GM18508 (cell line): ENCODE results near the gene ADCY4.

Source experiments
- ATAC-seq: cut with Tn5 transposase; IDR thresholded peaks from one replicate; pipeline ENCODE4 v1.9.1; 2021; ENCODE audit warnings: moderate number of reproducible peaks; ENCODE audit not compliant: insufficient read depth, unreplicated experiment

Gene ADCY4

DNA sequence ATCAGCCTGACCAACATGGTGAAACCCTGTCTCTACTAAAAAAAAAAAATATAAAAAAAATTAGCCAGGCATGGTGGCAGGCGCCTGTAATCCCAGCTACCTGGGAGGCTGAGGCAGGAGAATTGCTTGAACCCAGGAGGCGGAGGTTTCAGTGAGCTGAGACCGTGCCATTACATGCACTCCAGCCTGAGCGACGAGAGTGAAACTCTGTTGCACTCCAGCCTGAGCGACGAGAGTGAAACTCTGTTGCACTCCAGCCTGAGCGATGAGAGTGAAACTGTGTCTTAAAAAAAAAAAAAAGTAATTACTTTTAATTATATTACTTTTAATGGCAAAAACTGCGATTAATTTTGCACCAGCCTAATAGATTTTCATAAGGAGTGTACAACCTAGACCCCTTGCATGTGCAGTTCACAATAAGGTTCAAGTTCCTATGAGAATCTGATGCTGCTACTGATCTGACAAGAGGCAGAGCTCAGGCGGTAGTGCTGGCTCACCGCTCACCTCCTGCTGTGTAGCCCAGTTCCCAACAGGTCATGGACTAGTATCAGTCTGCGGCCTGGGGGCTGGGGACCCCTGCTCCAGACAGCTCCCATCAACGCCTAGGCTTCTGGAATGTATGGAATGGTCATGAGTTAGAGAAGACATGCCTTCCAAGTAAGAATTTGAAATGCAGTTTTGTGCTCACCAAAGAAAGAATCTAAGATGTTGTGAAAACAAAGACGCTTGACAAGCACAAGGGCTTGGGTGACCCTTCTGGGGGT lies 13.5 kb downstream of the ADCY4 start:
- ATAC-seq: no peak

GRCh38 chr14:24317141-24317928 lies 17.5 kb downstream of the ADCY4 start:
- ATAC-seq: no peak

DNA sequence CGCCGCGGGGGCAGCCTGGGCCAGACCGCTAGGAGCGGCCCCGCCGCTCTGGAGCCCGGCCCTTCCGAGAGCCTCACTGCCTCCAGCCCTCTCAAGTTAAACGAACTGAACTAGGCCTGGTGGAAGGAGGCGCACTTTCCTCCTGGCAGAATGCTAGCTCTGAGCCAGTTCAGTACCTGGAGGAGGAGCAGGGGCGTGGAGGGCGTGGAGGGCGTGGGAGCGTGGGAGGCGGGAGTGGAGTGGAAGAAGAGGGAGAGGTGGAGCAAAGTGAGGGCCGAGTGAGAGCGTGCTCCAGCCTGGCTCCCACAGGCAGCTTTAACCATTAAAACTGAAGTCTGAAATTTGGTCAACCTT lies 18.3 kb downstream of the ADCY4 start:
- ATAC-seq: no peak

DNA sequence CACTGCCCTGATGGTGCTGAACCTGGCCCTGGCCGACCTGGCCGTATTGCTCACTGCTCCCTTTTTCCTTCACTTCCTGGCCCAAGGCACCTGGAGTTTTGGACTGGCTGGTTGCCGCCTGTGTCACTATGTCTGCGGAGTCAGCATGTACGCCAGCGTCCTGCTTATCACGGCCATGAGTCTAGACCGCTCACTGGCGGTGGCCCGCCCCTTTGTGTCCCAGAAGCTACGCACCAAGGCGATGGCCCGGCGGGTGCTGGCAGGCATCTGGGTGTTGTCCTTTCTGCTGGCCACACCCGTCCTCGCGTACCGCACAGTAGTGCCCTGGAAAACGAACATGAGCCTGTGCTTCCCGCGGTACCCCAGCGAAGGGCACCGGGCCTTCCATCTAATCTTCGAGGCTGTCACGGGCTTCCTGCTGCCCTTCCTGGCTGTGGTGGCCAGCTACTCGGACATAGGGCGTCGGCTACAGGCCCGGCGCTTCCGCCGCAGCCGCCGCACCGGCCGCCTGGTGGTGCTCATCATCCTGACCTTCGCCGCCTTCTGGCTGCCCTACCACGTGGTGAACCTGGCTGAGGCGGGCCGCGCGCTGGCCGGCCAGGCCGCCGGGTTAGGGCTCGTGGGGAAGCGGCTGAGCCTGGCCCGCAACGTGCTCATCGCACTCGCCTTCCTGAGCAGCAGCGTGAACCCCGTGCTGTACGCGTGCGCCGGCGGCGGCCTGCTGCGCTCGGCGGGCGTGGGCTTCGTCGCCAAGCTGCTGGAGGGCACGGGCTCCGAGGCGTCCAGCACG lies 18.9 kb downstream of the ADCY4 start:
- no peak for ATAC-seq

DNA sequence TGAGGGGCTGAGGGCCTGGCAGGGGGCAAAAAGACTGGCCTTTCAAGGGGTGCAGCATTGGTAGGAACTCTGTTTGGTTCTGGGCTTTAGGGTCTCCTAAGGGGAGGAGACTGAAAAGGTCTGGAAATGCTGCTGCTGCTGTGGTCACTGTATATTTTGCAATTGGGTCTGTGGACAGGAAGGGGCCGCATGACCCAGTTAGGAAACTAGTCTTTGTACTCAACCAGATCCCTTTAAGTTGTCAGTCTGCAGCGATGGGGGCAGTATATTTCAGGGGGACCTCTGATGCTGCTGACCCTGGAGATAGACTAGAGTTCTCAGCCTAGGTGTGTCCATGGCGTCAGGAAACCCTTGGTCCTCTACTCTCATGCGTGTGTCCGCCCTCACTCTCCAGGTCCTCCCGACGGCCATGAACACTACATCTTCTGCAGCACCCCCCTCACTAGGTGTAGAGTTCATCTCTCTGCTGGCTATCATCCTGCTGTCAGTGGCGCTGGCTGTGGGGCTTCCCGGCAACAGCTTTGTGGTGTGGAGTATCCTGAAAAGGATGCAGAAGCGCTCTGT lies 19.5 kb downstream of the ADCY4 start:
- ATAC-seq: no peak

- no peak for ATAC-seq
These were observed 20.3 kb downstream of the ADCY4 start for GRCh38 chr14:24314377-24315193.

- ATAC-seq: no peak
These were observed 21.0 kb downstream of the ADCY4 start for GRCh38 chr14:24313913-24314312.

- ATAC-seq: no peak
These were observed 21.9 kb downstream of the ADCY4 start for GRCh38 chr14:24312736-24313507.

DNA sequence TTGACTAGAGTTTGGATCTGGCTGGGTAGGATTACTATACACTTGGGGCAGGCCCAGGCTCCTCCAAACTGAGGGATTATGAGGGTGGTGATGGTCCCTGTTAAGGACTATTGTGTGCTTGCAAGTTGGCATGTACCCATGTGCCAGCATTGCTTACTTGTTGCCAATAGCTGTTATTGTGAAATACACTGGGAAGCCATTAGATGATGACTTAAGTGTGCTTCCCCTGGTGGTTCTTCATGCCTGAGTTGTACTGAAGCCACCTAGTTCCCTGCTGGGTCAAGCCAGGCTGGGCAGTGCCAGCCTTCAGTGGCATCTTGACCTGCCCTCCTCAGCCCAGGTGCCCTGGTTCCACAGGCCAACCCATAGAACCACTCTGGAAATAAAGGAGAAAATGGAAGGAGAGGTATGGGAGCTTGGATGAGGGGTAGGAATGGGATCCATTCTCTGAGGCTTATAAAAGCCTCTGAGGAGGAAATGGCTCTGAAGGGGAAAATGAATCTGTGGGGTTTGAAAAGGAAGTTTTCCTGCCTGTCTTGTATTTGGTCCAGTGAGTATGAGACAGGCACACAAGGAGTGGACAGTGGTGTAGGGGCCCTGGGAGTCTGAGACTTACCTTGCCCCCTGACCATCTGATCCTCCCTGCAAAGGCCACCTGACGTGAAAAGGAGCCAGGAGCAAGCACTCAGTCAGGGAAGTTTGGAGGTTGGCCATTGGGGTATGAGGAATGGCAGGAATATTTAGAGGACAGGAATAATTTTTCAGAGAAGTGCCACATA lies 22.8 kb downstream of the ADCY4 start:
- no peak for ATAC-seq

DNA sequence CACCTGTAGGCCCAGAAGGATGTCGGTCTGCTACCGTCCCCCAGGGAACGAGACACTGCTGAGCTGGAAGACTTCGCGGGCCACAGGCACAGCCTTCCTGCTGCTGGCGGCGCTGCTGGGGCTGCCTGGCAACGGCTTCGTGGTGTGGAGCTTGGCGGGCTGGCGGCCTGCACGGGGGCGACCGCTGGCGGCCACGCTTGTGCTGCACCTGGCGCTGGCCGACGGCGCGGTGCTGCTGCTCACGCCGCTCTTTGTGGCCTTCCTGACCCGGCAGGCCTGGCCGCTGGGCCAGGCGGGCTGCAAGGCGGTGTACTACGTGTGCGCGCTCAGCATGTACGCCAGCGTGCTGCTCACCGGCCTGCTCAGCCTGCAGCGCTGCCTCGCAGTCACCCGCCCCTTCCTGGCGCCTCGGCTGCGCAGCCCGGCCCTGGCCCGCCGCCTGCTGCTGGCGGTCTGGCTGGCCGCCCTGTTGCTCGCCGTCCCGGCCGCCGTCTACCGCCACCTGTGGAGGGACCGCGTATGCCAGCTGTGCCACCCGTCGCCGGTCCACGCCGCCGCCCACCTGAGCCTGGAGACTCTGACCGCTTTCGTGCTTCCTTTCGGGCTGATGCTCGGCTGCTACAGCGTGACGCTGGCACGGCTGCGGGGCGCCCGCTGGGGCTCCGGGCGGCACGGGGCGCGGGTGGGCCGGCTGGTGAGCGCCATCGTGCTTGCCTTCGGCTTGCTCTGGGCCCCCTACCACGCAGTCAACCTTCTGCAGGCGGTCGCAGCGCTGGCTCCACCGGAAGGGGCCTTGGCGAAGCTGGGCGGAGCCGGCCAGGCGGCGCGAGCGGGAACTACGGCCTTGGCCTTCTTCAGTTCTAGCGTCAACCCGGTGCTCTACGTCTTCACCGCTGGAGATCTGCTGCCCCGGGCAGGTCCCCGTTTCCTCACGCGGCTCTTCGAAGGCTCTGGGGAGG lies 23.9 kb downstream of the ADCY4 start, which contains the start of gene LTB4R:
LTB4R (plus strand) TSS at position 857 of the 959 bp plus-strand sequence. CDS start 4,150 bp downstream, outside the sequence.
- ATAC-seq: no peak

GRCh38 chr14:24310265-24310645 lies 24.6 kb downstream of the ADCY4 start:
- ATAC-seq: no peak

DNA sequence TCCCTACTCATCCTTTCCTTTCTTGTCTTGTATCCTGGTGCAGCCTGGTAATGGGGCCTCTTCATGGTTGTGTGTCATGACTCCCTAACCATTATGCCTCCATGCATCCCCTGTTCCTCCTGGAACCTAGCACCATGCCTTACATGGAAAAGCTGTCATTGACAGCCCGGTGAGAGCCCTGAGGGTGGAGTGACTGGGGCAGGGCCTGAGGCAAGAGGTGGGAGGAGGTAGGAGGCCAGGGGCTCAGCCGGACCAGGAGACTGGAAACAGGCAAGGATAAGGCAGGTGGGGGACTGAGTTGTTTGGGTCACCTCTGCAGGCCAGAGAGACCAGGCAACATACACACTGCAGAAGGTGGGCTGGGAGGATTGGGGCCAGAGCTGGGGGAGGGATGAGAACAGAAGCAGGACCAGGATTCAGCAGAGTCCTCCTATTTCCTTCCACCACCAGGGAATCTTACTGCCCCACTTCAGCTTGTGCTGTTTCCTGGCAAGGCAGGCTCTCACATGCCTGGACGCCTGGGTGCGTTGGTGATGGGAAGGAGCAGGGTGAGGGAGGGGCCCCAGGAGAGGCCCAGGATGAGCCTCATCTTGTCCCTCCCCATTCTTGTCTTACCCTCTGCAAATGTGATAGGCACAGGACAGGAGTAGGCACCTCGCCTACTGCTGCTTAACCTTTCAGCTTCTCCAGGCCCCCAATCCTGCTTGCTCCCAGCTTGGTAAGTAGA lies 25.2 kb downstream of the ADCY4 start, which contains the start of gene LTB4R2:
LTB4R2 (plus strand) TSS at position 603 of the 727 bp plus-strand sequence. CDS start 525 bp downstream, outside the sequence.
- no peak for ATAC-seq

- no peak for ATAC-seq
These were observed 26.3 kb downstream of the ADCY4 start for GRCh38 chr14:24308342-24309124.

GRCh38 chr14:24307575-24308341 lies 27.1 kb downstream of the ADCY4 start, which contains the start of gene CIDEB:
Gene CIDEB (minus strand): TSS chr14:24307977. CDS start chr14:24307858, 119 bp downstream.
- no peak for ATAC-seq

GRCh38 chr14:24307156-24307574 lies 27.7 kb downstream of the ADCY4 start:
- ATAC-seq: no peak
